HG03565 (cell line): ENCODE data around the gene SIM1.
A peak's percentile ranks its signal among the peaks of the same experiment; 100 is the strongest.

Experiments
- ATAC-seq: cut with Tn5 transposase; IDR thresholded peaks from one replicate; pipeline ENCODE4 v1.9.1; 2021; ENCODE audit warnings: mild to moderate bottlenecking, moderate library complexity; ENCODE audit not compliant: unreplicated experiment

SIM1 gene

GRCh38 chr6:100427452-100427851 is 37.3 kb downstream of the SIM1 start:
- no peak for ATAC-seq

GRCh38 chr6:100426744-100427338 is 37.9 kb downstream of the SIM1 start:
- no peak for ATAC-seq

- no peak for ATAC-seq
Observed at GRCh38 chr6:100426241-100426640, 38.5 kb downstream of the SIM1 start.

GRCh38 chr6:100420711-100421110 is 44.0 kb downstream of the SIM1 start:
- no peak for ATAC-seq

GRCh38 chr6:100417036-100417435 is 47.7 kb downstream of the SIM1 start:
- no peak for ATAC-seq

GRCh38 chr6:100415768-100416167 is 49.0 kb downstream of the SIM1 start:
- ATAC-seq = no peak

- ATAC-seq = no peak
Observed at GRCh38 chr6:100412872-100413271, 51.8 kb downstream of the SIM1 start.

- no peak for ATAC-seq
Observed at GRCh38 chr6:100404051-100404450, 60.7 kb downstream of the SIM1 start.

GRCh38 chr6:100393493-100393892 is 71.2 kb downstream of the SIM1 start:
- ATAC-seq = no peak

GRCh38 chr6:100392423-100392822 is 72.3 kb downstream of the SIM1 start:
- ATAC-seq = no peak

- no peak for ATAC-seq
Observed at GRCh38 chr6:100388868-100389519, 75.7 kb downstream of the SIM1 start.

- no peak for ATAC-seq
Observed at GRCh38 chr6:100382767-100383195, 81.9 kb downstream of the SIM1 start.

- no peak for ATAC-seq
Observed at GRCh38 chr6:100382031-100382430, 82.7 kb downstream of the SIM1 start.

GRCh38 chr6:100381111-100381510 is 83.6 kb downstream of the SIM1 start:
- ATAC-seq = no peak

GRCh38 chr6:100379386-100379785 is 85.3 kb downstream of the SIM1 start:
- no peak for ATAC-seq

- no peak for ATAC-seq
Observed at GRCh38 chr6:100378576-100378975, 86.1 kb downstream of the SIM1 start.

GRCh38 chr6:100376103-100376502 is 88.6 kb downstream of the SIM1 start:
- ATAC-seq = peak; percentile 50

GRCh38 chr6:100372326-100373091 is 92.2 kb downstream of the SIM1 start:
- ATAC-seq = no peak

GRCh38 chr6:100371591-100371990 is 93.1 kb downstream of the SIM1 start:
- ATAC-seq = no peak

- ATAC-seq = no peak
Observed at GRCh38 chr6:100370265-100370664, 94.5 kb downstream of the SIM1 start.

- no peak for ATAC-seq
Observed at GRCh38 chr6:100366419-100366818, 98.3 kb downstream of the SIM1 start.

- ATAC-seq = no peak
Observed at GRCh38 chr6:100363651-100364050, 101.1 kb downstream of the SIM1 start.
